ENCODE results near the gene SCOC. TPM values are rescaled to one million over a fixed set of nuclear protein-coding genes. Genes with fewer than 3 reads are reported as not detected.

Gene SCOC
- total and polyA plus RNA-seq, 9 of the 15 experiments (the other 6 are each of a cell fraction or from before 2014, with no cell fraction given), result 16.8 to 110 (median 46.7) TPM

- Histone ChIP-seq H3K4me2 (ENCODE audit: insufficient read depth, low read length) (no peak overlapping the region), H2AFZ (ENCODE audit: low read depth, low read length) (no peak overlapping the region), H3K9me3 (replicated peaks; ENCODE audit: control insufficient read depth, insufficient read depth, low read depth, low read length) (no peaks in the 10 kb centered on the region), H3K9me1 (ENCODE audit: control insufficient read depth, insufficient read depth, low read length) (no peaks in the 10 kb centered on the region), H3K27ac (ENCODE audit: extremely low read depth, low read depth, low read length) (no peak overlapping the region), H4K20me1 (replicated peaks; ENCODE audit: control insufficient read depth, insufficient read depth, low read length) (no peaks in the 10 kb centered on the region), H3K36me3 (ENCODE audit: control insufficient read depth, insufficient read depth, low read length) (no peaks in the 10 kb centered on the region), H3K4me3 (no peak overlapping the region), H3K27me3 (ENCODE audit: control insufficient read depth in 2 of 2, insufficient read depth in 2 of 2, low read length in 2 of 2) (no peaks in the 10 kb centered on the region), H3K4me1 (replicated peaks in 1 of 2; ENCODE audit: control insufficient read depth in 2 of 2, insufficient read depth in 2 of 2, low read length in 2 of 2) (no peaks in the 10 kb centered on the region), H3K79me2 (ENCODE audit: control insufficient read depth, insufficient read depth, low read length) (no peaks in the 10 kb centered on the region), H3K9ac (ENCODE audit: insufficient read depth in 1 of 2, low read depth in 2 of 2, low read length in 2 of 2) (no peak overlapping the region)
- peak; percentile 66 for TF ChIP-seq TFE3 (CRISPR knock-in tag; IDR thresholded peaks at IDR 0.05)
- TF ChIP-seq CBFA2T2 (conservative IDR thresholded peaks at IDR 0.05), result 0 out of 2 replicates have a peak, but pooled peaks have one; percentile 18
- TF ChIP-seq RAD51 (IDR thresholded peaks at IDR 0.05; ENCODE audit: borderline replicate concordance, low read depth), result peak; percentile 61
- TF ChIP-seq ZNF347 (CRISPR knock-in tag; IDR thresholded peaks at IDR 0.05; ENCODE audit: low read depth), result no peak
- no peak for TF ChIP-seq ZNF589 (CRISPR knock-in tag; IDR thresholded peaks at IDR 0.05; ENCODE audit: low read depth)
- intact Hi-C loops (cut with micrococcal nuclease) (loop anchor here (2.0 kb wide), 2 partner anchors 348 to 490 kb away; no protein-coding TSS in a partner anchor), in situ Hi-C loops (cut with MboI) (loop anchor here (5.0 to 25.0 kb wide), 2 partner anchors 246 to 501 kb away; no protein-coding TSS in a partner anchor)
- no TSS peak for BruUV-seq (replicated peaks)
- ChIA-PET CTCF (ENCODE audit: low intra/inter-chr PET ratio) (interaction anchor here (0.6 to 3.4 kb wide), 4 partner anchors 67 to 490 kb away, joined by 4 to 51 read pairs (median 16); no protein-coding TSS in a partner anchor), POLR2A (no interaction called here)
- 20% methylated on average over 4 of the region's 4 CpGs for WGBS (ENCODE audit: insufficient coverage, low coverage, missing lambda C conversion rate)
- FAIRE-seq (no peak), DNase-seq (ENCODE audit: extremely low read depth in 1 of 4, low spot score in 3 of 4) (no peak), ATAC-seq (no peak)
Measured at GRCh38 chr4:140361099-140361498, 12.3 kb upstream of the SCOC start.
